GM23338 (cell line): ENCODE results near the gene HACE1. TPM values are rescaled to one million over a fixed set of nuclear protein-coding genes. Genes with fewer than 3 reads are reported as not detected.

Source experiments
- ATAC-seq: fragments of 200-7000 bp; cut with Tn5 transposase; 3 replicates; pipeline ENCODE4 v1.9.1; 2020
- DNase-seq: peaks from one replicate; pipeline ENCODE4 v3.0.0-alpha.2; 2015; ENCODE audit warnings: low spot score
- H2AFZ ChIP-seq: fragments of 200-600 bp; sonication (generic); 2 replicates; pipeline ENCODE4 v1.8.0; 2016; ENCODE audit warnings: antibody characterized with exemption, mild to moderate bottlenecking, moderate library complexity
- H3F3A ChIP-seq: fragments of 200-600 bp; sonication (generic); replicated peaks from 2 replicates; pipeline ENCODE4 v1.8.0; 2017; ENCODE audit warnings: antibody characterized with exemption, mixed run types, low read depth
- H3K27ac ChIP-seq: fragments of 200-600 bp; sonication (generic); 2 replicates; pipeline ENCODE4 v1.6.1; 2016; ENCODE audit warnings: low read depth
- H3K27me3 ChIP-seq: fragments of 200-600 bp; sonication (generic); 2 replicates; pipeline ENCODE4 v1.8.0; 2016; ENCODE audit warnings: mild to moderate bottlenecking, mixed run types, moderate library complexity; ENCODE audit not compliant: insufficient read depth
- H3K36me3 ChIP-seq: fragments of 200-600 bp; sonication (generic); 2 replicates; pipeline ENCODE4 v1.8.0; 2016; ENCODE audit warnings: mild to moderate bottlenecking; ENCODE audit not compliant: insufficient read depth
- H3K4me1 ChIP-seq: fragments of 200-600 bp; sonication (generic); 2 replicates; pipeline ENCODE4 v1.8.0; 2016; ENCODE audit warnings: mild to moderate bottlenecking, moderate library complexity; ENCODE audit not compliant: insufficient read depth
- H3K4me2 ChIP-seq: fragments of 200-600 bp; sonication (generic); 2 replicates; pipeline ENCODE4 v1.7.1; 2017; ENCODE audit warnings: mixed run types
- H3K4me3 ChIP-seq: fragments of 200-600 bp; sonication (generic); 2 replicates; pipeline ENCODE4 v1.6.1; 2016; ENCODE audit warnings: mixed run types
- H3K79me2 ChIP-seq: fragments of 200-600 bp; sonication (generic); replicated peaks from 2 replicates; pipeline ENCODE4 v1.8.0; 2017; ENCODE audit warnings: mild to moderate bottlenecking; ENCODE audit not compliant: insufficient read depth
- H3K9me2 ChIP-seq: fragments of 200-600 bp; sonication (generic); 2 replicates; pipeline ENCODE4 v1.8.0; 2017; ENCODE audit not compliant: insufficient read depth
- H4K20me1 ChIP-seq: fragments of 200-600 bp; sonication (generic); replicated peaks from 2 replicates; pipeline ENCODE4 v1.8.0; 2017; ENCODE audit warnings: mild to moderate bottlenecking; ENCODE audit not compliant: insufficient read depth
- H3K27ac Mint-ChIP-seq: 2 replicates; pipeline ENCODE4 v1.8.0; 2020; ENCODE audit warnings: inconsistent platforms, mild to moderate bottlenecking, moderate library complexity, mixed read lengths
- H3K27me3 Mint-ChIP-seq: 3 replicates; pipeline ENCODE4 v1.8.0; 2022; ENCODE audit warnings: low read depth, mild to moderate bottlenecking, moderate library complexity, mixed read lengths, inconsistent platforms; ENCODE audit not compliant: insufficient read depth, poor library complexity
- H3K36me3 Mint-ChIP-seq: 3 replicates; pipeline ENCODE4 v1.8.0; 2021; ENCODE audit warnings: low read depth, mild to moderate bottlenecking, inconsistent platforms, moderate library complexity, mixed read lengths
- H3K4me1 Mint-ChIP-seq: 3 replicates; pipeline ENCODE4 v1.8.0; 2020; ENCODE audit warnings: mild to moderate bottlenecking, inconsistent platforms, mixed read lengths
- H3K4me3 Mint-ChIP-seq: 3 replicates; pipeline ENCODE4 v1.8.0; 2021; ENCODE audit warnings: moderate library complexity, mild to moderate bottlenecking, inconsistent platforms, mixed read lengths
- H3K9me3 Mint-ChIP-seq: 3 replicates; pipeline ENCODE4 v1.8.0; 2020; ENCODE audit warnings: moderate library complexity, mild to moderate bottlenecking, inconsistent platforms, mixed read lengths
- EZH2 ChIP-seq: fragments of 200-600 bp; sonication (generic); IDR thresholded peaks from one replicate; pipeline ENCODE4 v1.8.0; 2017; ENCODE audit warnings: antibody characterized with exemption, mild to moderate bottlenecking, low read depth; ENCODE audit not compliant: unreplicated experiment
- EZH2phosphoT487 ChIP-seq: fragments of 200-600 bp; sonication (generic); IDR thresholded peaks from one replicate; pipeline ENCODE4 v1.8.1; 2018; ENCODE audit warnings: antibody characterized with exemption; ENCODE audit not compliant: unreplicated experiment
- NANOG ChIP-seq: IDR thresholded peaks from 2 replicates; pipeline ENCODE4 v1.6.1; 2016; ENCODE audit warnings: antibody characterized with exemption, borderline replicate concordance
- REST ChIP-seq: IDR thresholded peaks from one replicate; pipeline ENCODE4 v1.6.1; 2018; ENCODE audit warnings: antibody characterized with exemption; ENCODE audit not compliant: unreplicated experiment
- ZNF114 ChIP-seq: fragments of 250-450 bp; sonication (Bioruptor Pico); IDR thresholded peaks from 2 replicates; pipeline ENCODE4 v1.5.0; 2020; ENCODE audit warnings: mild to moderate bottlenecking, moderate library complexity
- ZNF331 ChIP-seq: fragments of 250-450 bp; sonication (Bioruptor Pico); IDR thresholded peaks from 2 replicates; pipeline ENCODE4 v1.5.0; 2020; ENCODE audit warnings: low read depth, mild to moderate bottlenecking, moderate library complexity
- polyA plus RNA-seq: library from polyadenylated mRNA; unstranded; fragments of >200 nt; fragmentation: Nextera tagmentation; extraction: Ambion mirVana; gene quantifications from 2 replicates; pipeline ENCODE4 v1.2.1, GENCODE V29; 2016
- total RNA-seq: library from RNA; depleted of rRNA; stranded (reverse); fragments of >200 nt; shearing (Covaris generic); gene quantifications from 2 replicates; pipeline ENCODE4 v1.2.3, GENCODE V29; 2014
- TF ChIP-seq, protein P1 (sequence below): IDR thresholded peaks from 2 replicates; pipeline ENCODE4 v1.6.1; 2016; ENCODE audit warnings: antibody characterized with exemption

Gene HACE1
- total and polyA plus RNA-seq, 2 experiments from 2014 or later, result 8.6 to 28.7 TPM

GRCh38 chr6:104799134-104799657 is 60.5 kb downstream of the HACE1 start (continued):
- TF ChIP-seq REST, result no peak
- TF ChIP-seq EZH2, result no peak
- no peak for TF ChIP-seq EZH2phosphoT487

DNA sequence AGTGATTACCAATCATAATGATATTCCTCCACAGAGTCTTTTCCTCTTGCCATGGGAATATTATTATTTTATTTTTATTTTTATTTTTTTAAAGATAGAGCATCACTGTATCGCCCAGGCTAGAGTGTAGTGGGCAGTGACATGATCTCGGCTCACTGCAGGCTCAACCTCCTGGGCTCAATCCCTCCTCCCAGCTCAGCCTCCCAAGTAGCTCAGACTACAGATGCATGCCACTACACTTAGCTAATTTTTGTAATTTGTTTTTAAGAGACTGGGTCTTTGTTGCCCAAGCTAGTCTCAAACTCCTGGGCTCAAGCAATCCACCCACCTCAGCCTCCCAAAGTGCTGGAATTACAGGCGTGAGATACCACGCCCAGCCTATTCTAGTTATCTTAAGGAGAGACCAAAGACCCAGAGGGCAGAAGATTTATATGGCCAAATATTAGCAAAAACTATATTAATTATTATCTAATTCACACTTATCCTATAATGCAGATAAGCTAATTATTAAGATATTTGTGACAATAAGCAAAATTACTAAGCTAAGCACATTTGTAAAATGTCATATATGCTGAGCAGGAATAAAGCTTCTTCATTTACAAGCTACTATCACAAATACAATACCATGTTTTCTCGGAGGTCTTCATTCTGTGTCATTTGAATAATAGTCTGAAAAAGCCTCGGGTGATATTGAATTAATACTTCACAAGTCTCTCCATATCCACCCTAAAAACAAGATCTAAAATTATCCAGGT is 63.5 kb downstream of the HACE1 start:
- H3K27me3 ChIP-seq, result no peaks in the 10 kb centered on the region

DNA sequence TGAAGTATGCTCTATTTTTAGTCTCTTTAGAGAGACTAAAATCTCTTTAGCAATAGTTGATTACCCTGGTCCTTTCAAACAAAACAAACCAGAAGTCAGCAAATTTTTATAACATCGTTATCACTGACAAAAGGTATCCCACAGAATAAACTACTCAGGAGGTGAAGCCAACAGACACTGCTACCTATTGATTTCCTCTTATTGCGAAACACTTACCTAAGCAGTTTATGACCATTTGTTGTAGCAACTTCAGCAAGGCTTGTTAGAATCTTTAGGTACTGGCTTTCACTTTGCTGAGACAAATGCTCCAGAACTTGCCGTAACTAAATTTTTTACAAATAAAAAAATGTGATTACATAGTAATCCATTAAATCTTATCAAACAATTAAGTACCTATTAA is 64.4 kb downstream of the HACE1 start:
- H2AFZ ChIP-seq, result no peak overlapping the region
- no peaks in the 10 kb centered on the region for H3K4me1 ChIP-seq
- Mint-ChIP-seq H3K4me3 (no peak overlapping the region), H3K27me3 (peaks cover 2% of the 10 kb centered on the region), H3K27ac (no peak overlapping the region), H3K9me3 (no peaks in the 10 kb centered on the region; the same call in 2 of the 3 replicates), H3K36me3 (peaks cover 10% of the 10 kb centered on the region; the same call in 1 of the 3 replicates), H3K4me1 (no peaks in the 10 kb centered on the region)
- TF ChIP-seq ZNF331 (CRISPR knock-in tag), result no peak
- no peaks in the 10 kb centered on the region for H4K20me1 ChIP-seq
- H3K79me2 ChIP-seq, result no peaks in the 10 kb centered on the region
- no peaks in the 10 kb centered on the region for H3F3A ChIP-seq
- no peaks in the 10 kb centered on the region for H3K9me2 ChIP-seq
- H3K4me2 ChIP-seq, result no peak overlapping the region
- no peak overlapping the region for H3K27ac ChIP-seq
- 0 out of 2 replicates have a peak, but pooled peaks cover 5% of the 10 kb centered on the region for H3K36me3 ChIP-seq
- H3K4me3 ChIP-seq, result no peak overlapping the region
- no peaks in the 10 kb centered on the region for H3K27me3 ChIP-seq
- ATAC-seq (no peak), DNase-seq (no peak)

More for the DNA sequence above, 63.5 kb downstream of the HACE1 start:
- Histone ChIP-seq H3K36me3 (0 out of 2 replicates have a peak, but pooled peaks cover 5% of the 10 kb centered on the region), H3K9me2 (no peaks in the 10 kb centered on the region), H2AFZ (no peak overlapping the region), H4K20me1 (no peaks in the 10 kb centered on the region), H3K79me2 (no peaks in the 10 kb centered on the region), H3K27ac (no peak overlapping the region), H3K4me3 (no peak overlapping the region), H3K4me2 (no peak overlapping the region), H3K4me1 (no peaks in the 10 kb centered on the region), H3F3A (no peaks in the 10 kb centered on the region)
- no peak for DNase-seq
- Mint-ChIP-seq H3K4me3 (no peak overlapping the region), H3K36me3 (peaks cover 18% of the 10 kb centered on the region; the same call in 2 of the 3 replicates), H3K27me3 (peaks cover 2% of the 10 kb centered on the region), H3K9me3 (no peaks in the 10 kb centered on the region; the same call in 2 of the 3 replicates), H3K4me1 (no peaks in the 10 kb centered on the region), H3K27ac (no peak overlapping the region)
- no peak for ATAC-seq
- no peak for TF ChIP-seq NANOG
- TF ChIP-seq, protein P1, sequence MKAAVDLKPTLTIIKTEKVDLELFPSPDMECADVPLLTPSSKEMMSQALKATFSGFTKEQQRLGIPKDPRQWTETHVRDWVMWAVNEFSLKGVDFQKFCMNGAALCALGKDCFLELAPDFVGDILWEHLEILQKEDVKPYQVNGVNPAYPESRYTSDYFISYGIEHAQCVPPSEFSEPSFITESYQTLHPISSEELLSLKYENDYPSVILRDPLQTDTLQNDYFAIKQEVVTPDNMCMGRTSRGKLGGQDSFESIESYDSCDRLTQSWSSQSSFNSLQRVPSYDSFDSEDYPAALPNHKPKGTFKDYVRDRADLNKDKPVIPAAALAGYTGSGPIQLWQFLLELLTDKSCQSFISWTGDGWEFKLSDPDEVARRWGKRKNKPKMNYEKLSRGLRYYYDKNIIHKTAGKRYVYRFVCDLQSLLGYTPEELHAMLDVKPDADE, result no peak
- no peak for TF ChIP-seq ZNF114 (CRISPR knock-in tag)
